HG03378 (cell line): ENCODE data around the gene PTPRJ.
A peak's percentile ranks its signal among the peaks of the same experiment; 100 is the strongest.

Experiments
- ATAC-seq: cut with Tn5 transposase; IDR thresholded peaks from one replicate; pipeline ENCODE4 v1.9.1; 2021; ENCODE audit warnings: mild to moderate bottlenecking, moderate library complexity; ENCODE audit not compliant: unreplicated experiment

Gene PTPRJ

GRCh38 chr11:47967577-47968525, 12.5 kb upstream of the PTPRJ start:
- ATAC-seq = no peak

DNA sequence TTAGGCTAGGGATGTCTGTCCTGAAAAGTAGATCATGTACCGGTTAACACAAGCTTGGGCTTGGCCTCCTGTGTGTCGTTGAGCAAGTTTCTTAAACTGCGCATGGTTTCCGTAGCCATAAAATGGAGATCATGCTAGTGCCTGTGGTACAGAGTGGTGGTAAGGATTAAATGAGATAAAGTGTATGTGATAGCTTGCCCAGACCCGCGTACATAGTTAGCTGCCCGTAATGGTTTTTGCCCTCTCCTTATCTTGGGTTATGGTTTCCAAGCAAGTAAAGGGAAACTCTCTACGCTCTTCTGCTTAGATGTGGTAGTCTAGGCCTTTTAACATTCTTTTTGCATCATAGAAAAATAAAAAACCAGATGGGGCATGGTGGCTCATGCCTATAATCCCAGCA, 11.0 kb upstream of the PTPRJ start:
- ATAC-seq = no peak

GRCh38 chr11:47971501-47971900, 8.9 kb upstream of the PTPRJ start:
- no peak for ATAC-seq

DNA sequence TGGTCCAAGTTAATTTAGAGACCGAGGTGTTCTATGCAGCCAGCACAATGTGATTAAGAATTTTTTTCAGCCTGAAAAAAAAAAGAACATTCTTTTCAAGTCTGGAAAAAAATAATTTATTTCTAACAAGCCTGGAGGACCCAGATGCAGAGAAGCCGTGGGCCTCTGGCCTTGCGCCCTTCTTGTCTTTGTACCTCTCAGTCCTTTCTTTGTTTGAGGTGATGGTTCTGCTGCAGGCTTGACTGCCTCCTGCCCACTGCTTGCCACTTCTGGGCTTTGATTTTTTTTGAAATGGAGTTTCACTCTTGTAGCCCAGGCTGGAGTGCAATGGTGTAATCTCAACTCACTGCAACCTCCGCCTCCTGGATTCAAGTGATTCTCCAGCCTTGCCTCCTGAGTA, 7.2 kb upstream of the PTPRJ start:
- ATAC-seq = no peak

DNA sequence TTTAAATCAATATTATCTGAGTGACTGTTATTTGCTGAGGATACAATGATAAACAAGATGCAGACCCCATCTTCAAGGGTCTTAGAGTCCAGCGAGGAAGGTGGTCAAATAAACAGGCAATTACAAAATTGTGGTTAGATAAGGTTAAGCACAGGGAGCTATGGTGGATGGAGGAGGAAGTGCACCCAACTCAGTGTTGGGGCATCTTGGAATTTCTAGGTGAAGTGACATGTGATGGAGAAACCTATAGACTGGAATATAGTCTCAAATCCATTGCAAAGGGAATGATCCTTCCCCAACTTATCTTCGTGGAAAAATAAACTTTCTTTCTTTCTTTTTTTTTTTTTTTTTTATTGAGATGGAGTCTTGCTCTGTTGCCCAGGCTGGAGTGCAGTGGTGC, 3.4 kb upstream of the PTPRJ start:
- no peak for ATAC-seq

DNA sequence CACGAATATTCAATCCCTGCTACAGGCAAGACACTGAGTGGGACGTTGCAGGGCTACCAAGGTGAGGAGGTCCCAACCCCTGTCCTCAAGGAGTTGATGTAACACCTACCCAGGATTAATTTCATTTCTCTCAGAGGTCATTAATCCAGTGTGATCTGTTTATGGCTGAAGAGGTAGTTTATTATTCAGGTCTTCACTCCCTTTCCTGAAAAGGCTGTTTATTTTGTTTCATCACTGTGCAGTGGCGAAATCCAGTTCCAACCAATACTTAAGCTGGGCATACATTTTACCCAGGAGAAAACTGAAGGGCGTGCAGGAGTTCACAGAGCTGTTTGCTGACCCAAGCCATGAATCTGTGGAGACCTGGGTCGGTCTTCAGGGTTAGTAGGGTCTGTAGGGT, 2.7 kb upstream of the PTPRJ start:
- ATAC-seq = no peak

DNA sequence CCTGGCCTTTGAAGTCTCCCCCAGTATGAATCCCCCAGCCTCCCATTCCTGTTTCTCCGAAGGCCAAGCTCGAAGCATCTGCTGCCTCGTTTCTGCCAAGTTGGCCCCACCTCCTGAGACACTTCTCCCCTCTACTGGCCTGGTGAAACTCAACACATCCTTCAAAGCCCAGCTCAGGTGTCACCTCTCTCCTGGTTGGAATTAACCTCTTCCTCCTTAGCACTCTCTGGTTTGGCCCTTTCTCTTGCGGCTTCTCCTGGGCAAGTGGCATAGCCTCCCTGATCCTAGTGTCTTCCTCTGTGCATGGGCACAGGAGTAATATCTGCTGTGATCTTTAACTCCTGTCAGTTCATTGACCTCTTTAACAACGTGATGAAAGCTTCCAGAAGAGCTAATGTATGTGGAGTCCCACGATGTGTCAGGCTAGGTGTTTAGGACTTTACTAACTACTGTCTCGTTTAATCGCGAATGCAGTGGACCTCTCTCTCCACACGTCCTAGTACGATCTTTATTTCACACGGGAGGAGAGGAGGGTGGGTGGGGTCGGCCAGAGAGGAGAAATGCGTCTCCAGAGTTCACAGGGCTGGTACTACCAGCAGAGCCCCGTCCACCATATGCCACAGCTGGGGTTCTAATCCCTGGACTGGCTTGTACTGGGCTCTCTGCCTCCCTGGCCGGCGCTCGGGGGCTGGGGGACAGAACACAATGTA, 826 bp upstream of the PTPRJ start:
- no peak for ATAC-seq

GRCh38 chr11:47980907-47981621, 705 bp downstream of the PTPRJ start:
- ATAC-seq = peak; percentile 38

DNA sequence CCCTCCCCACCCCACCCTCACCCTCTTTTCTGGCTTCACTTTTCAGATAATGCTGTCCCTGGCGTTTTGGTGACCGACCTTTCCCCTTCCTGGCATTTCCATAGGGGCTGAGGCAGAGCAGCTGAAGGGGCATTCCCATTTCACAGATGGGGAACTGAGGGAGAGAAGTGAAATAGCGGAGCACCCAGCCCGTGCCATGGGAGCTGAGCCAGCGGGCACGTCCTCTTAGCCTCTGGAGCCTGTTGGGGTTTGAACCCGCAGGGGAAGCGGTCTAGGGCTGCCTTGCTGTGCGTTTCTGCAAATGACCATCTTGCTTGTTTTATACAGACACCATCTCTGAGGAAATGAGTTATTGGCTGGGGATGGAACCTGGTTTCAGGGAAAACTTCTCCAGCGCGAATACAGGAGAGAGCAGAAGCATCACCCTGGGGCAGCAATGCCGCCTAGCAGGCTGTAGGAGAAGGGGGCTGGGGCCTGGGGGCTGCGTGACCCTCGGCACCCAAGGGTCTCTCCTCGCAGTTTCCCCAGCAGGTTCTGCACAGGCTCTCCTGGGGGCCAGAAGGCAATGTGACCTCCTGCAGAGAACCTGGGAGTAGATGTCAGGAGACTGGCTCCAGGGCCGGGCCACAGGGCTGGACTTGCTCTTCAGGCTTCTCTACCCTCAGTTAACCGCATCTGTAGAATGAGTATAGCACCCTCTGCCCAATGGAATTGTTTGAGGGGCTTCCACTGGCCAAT, 1.5 kb downstream of the PTPRJ start:
- no peak for ATAC-seq

DNA sequence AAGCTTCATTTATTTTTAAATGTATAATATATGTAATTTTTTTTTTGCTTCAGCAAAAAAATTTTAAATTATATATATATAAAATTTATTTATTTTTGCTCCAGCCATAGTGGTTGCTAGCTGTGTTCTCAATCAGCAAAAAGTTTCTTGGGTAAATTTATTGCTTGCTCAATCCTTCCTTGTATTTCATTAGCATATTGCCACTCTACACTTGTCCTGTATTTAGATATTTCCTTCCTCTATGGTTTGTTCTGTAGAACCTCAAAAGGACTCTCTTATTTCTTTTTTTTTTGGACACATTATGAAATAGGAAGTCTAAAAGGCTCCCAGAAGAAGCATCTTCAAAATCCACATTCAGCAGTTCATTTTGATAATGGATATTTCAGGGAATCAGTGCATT, 2.3 kb downstream of the PTPRJ start:
- ATAC-seq = no peak

DNA sequence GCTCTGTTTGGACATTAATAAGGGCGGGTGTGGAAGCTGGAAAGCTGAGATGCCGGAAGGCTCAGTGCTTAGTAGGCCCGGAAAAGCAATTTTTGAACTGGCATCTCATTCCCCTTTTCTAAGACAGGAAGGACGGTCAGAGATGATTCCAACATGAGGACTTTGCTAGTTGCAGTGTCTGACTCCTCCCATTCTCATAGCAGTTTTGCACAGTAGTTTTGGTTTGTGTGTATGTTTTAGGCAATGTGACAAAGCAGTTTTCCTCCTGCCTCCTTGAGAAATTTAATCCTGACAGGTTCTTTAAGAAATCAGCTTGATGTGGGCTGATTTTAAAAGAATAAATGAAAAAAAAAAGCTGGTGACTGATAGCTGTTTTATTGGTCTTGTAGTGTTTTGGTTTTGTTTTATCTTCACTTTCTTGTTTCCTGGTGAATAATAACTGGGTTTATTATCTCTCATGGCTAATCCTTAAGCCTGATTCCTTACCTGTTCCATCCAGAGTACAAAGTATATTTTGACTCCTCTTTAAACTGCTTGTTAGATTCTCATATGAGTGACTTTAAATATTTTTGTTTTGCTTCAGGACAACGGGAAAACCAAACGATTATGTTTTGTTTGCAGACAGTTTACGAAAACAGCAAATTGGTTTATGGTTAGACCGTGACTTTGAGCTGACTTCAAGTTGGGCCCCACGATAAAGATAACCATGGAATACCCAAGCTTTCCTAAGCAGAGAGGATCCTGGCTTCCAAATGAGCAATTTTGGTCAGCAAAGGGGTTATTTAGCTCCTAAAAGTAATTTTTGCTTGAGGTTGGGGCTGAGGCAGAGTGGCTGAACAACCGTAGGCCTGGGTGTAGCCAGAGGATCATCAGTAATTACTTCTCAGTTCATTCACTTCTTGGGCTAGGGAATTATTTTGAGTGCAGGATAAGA, 3.4 kb downstream of the PTPRJ start:
- no peak for ATAC-seq

- ATAC-seq = no peak
Measured at GRCh38 chr11:47986219-47986618, 5.9 kb downstream of the PTPRJ start.

DNA sequence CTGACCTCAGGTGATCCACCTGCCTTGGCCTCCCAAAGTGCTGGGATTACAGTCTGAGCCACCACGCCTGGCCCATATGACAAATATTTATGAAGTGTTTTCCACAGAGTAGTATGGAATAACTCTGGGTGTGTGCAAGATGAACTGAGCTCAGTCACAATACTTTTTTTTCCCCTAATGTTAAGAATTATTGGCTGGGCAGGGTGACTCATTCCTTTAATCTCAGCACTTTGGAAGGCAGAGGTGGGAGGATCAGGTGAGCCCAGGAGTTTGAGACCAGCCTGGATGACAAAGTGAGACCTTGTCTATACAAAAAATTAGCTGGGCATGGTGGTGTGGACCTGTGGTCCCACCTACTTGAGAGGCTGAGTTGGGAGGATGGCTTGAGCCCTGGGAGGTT, 6.4 kb downstream of the PTPRJ start:
- no peak for ATAC-seq

DNA sequence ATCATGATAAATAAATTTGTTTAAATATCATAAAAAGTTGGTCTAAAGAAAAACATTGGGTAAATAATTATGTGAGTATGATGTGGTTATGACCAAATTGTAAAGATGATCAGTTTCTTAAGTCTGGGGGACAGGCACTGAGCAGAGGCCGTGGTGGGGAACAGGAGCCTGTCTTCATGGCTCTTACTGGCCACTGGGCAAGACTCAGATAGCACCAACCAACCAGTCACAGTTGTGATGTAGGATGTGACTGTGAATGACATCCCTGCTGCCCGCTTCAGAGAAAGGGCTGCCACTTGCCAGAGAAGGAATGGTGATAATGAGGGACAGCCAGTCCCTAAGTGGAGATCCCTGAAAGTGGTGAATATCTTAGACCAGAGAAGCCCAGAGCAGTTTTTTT, 7.0 kb downstream of the PTPRJ start:
- no peak for ATAC-seq

GRCh38 chr11:47987781-47988180, 7.4 kb downstream of the PTPRJ start:
- no peak for ATAC-seq

- no peak for ATAC-seq
Measured at GRCh38 chr11:47989779-47990178, 9.4 kb downstream of the PTPRJ start.

DNA sequence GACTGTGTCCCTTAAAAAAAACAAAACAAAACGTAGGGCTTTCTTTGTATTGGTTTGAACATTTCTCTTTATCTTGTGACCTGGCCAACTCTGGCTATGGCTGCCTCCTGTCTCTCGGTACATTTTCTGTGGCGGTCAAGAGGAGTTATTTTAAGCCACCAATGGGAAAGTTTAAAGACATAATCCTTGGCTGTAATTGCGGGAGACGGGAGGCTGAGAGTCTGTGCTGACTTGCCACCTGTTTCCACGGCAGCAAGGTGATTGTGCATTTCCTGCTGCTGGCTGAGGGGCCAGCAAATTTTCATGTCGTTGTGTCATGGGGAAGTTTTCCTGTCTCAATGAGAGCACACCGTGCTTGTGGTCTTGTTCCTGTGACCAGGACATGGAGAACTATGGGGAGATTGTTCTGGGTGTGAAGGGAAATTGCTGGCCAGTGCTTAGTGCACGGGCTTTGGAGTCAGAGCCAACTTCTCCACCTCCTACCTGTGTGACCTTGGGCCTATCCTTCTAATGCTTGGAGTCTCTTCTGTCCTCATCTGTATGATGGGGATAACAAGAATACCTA, 11.0 kb downstream of the PTPRJ start:
- no peak for ATAC-seq

DNA sequence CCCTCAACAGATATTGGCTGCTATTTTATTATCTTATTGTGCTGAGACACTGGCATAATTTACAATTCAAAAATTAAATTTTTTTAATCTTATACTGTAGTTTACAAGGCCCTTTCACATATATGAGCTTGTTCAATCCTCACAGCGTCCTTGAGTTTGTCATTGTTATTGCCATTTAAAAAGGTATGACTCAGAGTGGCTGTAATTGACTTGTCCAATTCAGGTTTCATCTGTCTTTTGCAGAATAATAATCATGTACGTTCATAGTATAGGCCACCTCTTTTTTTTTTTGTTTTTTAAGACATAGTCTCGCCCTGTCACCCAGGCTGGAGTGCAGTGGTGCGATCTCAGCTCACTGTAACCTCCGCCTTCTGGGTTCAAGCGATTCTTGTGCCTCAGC, 11.5 kb downstream of the PTPRJ start:
- ATAC-seq = no peak
